ENCODE data around the gene KRT86.

The KRT86 gene

DNA sequence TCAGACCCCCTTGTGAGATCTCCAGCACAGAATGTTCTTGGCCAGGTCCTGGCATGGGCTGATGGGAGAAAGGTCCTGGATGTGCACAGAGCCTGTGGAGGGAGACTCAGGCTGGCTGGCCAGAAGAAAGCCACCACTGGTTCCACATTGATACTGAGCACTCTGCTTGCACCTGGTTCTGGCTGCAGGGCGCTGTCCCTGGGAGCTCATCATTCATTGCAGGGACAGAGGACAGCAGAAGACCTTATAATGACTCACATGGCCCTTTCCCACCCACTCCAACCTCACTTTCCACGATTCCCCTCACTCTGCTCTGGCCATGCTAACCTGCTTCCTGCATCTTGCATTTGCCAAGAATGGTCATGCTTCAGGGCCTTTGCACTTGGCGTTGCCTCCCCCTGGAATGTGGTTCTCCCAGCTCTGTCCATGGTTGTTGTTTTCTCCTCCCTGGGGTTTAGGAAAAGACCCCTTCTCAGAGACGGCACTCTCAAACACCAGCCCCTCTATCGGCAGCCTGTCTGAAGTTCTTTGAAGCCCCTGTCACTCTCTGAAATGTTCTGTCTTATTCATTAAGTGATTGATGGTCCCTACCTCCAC is 31.1 kb upstream of the KRT86 start:
- ATAC-seq (replicated peaks) (no peak), DNase-seq (no peak)
- Mint-ChIP-seq H3K9me3 (no peaks in the 10 kb centered on the region), H3K4me1 (ENCODE audit: low read depth in 2 of 2) (peaks cover 12% of the 10 kb centered on the region in 2 donors), H3K4me3 (no peak overlapping the region), H3K27ac (peak overlapping the region; percentile 62 to 91), H3K27me3 (peaks cover 6 to 77% of the 10 kb centered on the region in 2 donors), H3K36me3 (ENCODE audit: insufficient read depth) (no peaks in the 10 kb centered on the region)

DNA sequence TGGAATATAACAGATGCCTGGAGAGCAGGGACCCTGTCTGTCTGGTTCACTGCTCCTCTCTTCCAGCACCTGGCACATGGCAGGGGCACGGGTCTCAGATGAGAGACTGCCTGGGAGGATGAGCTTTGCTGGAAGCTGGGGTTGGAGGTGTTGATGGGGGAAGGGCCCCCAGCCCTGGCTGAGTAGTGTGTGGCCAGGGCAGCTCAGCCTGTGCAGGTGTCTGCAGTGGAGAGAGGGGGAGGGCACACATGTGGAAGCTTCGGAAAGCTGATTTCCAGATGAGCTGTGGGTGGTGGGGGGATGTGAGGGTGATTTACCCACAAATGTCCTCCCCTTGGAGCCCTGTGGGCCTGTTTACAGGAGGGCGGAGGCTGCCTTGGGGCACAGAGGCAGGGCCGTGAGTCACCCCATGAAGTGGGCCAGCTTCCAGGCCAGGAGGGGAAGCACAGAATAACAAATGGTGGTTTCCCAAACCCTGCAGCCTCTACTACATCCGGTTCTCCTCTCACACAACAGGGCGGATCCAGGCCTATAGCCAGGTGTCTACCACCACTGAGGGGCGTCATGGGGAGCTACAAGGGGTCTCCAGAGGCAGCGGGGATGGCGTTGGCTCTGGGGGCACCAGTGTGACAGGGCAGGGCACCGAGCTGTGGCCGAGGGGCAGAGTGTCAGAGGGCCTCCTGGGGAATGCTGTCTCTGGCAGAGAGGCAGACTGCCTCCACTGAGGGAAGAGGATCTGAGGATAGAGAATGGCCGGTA is 30.4 kb upstream of the KRT86 start:
- H3K27me3 Mint-ChIP-seq = peaks cover 9 to 78% of the 10 kb centered on the region in 2 donors
- peak; percentile 93 for ATAC-seq (replicated peaks)
- peak overlapping the region in 1 of 2 donors; percentile 18 for H3K4me3 Mint-ChIP-seq
- no peaks in the 10 kb centered on the region for H3K9me3 Mint-ChIP-seq
- H3K4me1 Mint-ChIP-seq (ENCODE audit: low read depth in 2 of 2) = peaks cover 12% of the 10 kb centered on the region in 2 donors
- H3K36me3 Mint-ChIP-seq (ENCODE audit: insufficient read depth) = no peaks in the 10 kb centered on the region
- peak; percentile 7 to 23 (median 15) for DNase-seq
- H3K27ac Mint-ChIP-seq = peak overlapping the region; percentile 62 to 91

DNA sequence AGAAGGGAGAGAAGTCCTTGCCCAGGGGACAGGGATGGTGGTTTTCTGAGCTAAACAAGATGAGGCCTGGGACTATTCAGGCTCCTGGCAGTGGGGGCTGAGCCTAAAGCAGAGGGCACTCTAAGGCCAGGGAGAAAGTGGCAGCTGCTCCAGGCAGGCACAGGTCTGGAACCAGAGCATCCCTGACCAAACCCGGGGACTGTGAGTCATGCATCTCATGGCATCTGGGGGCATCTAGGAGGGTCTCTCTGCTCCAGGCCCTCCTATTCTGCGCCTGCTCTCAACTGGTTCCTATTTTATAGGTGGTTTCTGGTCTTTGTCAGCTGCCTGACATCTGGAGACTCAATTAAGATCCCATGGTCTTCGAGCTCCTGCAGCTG is 29.8 kb upstream of the KRT86 start:
- H3K27ac Mint-ChIP-seq = peak overlapping the region; percentile 62 to 91
- peak overlapping the region in 1 of 2 donors; percentile 18 for H3K4me3 Mint-ChIP-seq
- H3K9me3 Mint-ChIP-seq = no peaks in the 10 kb centered on the region
- H3K27me3 Mint-ChIP-seq = peaks cover 15 to 78% of the 10 kb centered on the region in 2 donors
- no peaks in the 10 kb centered on the region for H3K36me3 Mint-ChIP-seq (ENCODE audit: insufficient read depth)
- H3K4me1 Mint-ChIP-seq (ENCODE audit: low read depth in 2 of 2) = peaks cover 12 to 14% of the 10 kb centered on the region in 2 donors
- DNase-seq (no peak), ATAC-seq (replicated peaks) (no peak)

DNA sequence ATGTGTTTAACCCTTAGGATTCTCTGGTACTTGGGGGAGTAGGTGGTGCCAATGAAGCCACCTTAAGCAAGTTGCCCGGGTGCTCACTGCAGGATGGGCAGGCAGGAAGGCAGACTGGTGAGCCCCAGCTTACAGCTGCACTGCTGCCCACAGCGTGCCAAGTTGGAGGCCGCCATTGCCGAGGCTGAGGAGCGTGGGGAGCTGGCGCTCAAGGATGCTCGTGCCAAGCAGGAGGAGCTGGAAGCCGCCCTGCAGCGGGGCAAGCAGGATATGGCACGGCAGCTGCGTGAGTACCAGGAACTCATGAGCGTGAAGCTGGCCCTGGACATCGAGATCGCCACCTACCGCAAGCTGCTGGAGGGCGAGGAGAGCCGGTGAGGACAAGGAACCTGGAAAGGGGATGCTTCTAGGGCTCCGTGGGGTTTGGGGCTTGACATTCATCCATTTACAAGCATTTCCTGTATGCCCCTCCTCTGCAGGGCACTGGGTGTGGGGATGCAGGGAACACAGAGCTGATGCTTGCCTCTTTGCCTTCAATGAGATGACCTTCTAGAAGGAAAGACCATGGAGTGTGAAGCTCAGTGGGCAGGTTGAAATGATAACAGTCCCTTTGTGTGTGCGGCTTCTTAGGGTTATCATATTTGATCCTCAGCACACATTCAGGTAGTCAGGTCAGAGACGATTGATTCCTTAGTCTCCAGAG is 29.0 kb upstream of the KRT86 start:
- no peaks in the 10 kb centered on the region for H3K9me3 Mint-ChIP-seq
- peak overlapping the region; percentile 17 to 62 for H3K27ac Mint-ChIP-seq

DNA sequence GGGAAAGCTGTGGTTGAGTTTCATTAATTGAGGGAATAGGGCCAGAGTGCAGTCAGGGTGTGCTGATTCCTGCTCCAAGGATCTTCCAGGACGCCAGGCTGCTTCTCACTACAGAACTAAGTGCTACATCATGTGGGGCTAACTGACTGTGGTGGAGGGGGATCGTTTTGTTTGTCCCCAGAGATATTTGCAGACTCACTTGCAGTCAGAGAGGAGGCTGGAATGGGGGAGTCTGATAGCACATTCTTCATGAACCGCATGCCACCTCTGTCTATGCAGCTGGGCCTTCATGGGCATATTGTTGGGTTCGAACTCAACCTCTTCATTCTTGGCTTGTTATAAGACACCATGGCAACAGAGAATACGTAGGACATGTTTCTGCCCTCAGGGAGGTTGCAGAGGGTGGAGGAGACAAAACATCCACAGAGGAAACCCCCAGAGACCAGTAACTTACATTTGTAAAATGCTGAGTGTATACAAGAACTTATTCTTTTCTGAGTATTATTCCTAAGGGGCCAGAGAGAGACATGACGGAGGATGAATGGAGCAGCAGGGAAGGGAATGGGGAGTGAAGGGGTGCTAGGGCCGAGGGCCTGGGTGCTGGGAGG is 28.4 kb upstream of the KRT86 start:
- Mint-ChIP-seq H3K9me3 (no peaks in the 10 kb centered on the region), H3K27ac (peak overlapping the region in 1 of 2 donors; percentile 17), H3K4me3 (no peak overlapping the region), H3K36me3 (ENCODE audit: insufficient read depth) (no peaks in the 10 kb centered on the region), H3K4me1 (ENCODE audit: low read depth in 2 of 2) (peaks cover 12 to 19% of the 10 kb centered on the region in 2 donors), H3K27me3 (peaks cover 20 to 88% of the 10 kb centered on the region in 2 donors)
- ATAC-seq (replicated peaks) (no peak), DNase-seq (no peak)

More for the DNA sequence above, 29.0 kb upstream of the KRT86 start:
- Mint-ChIP-seq H3K36me3 (ENCODE audit: insufficient read depth) (no peaks in the 10 kb centered on the region), H3K4me3 (no peak overlapping the region), H3K4me1 (ENCODE audit: low read depth in 2 of 2) (peaks cover 12 to 19% of the 10 kb centered on the region in 2 donors), H3K27me3 (peaks cover 20 to 83% of the 10 kb centered on the region in 2 donors)
- ATAC-seq (replicated peaks) (no peak), DNase-seq (no peak)

DNA sequence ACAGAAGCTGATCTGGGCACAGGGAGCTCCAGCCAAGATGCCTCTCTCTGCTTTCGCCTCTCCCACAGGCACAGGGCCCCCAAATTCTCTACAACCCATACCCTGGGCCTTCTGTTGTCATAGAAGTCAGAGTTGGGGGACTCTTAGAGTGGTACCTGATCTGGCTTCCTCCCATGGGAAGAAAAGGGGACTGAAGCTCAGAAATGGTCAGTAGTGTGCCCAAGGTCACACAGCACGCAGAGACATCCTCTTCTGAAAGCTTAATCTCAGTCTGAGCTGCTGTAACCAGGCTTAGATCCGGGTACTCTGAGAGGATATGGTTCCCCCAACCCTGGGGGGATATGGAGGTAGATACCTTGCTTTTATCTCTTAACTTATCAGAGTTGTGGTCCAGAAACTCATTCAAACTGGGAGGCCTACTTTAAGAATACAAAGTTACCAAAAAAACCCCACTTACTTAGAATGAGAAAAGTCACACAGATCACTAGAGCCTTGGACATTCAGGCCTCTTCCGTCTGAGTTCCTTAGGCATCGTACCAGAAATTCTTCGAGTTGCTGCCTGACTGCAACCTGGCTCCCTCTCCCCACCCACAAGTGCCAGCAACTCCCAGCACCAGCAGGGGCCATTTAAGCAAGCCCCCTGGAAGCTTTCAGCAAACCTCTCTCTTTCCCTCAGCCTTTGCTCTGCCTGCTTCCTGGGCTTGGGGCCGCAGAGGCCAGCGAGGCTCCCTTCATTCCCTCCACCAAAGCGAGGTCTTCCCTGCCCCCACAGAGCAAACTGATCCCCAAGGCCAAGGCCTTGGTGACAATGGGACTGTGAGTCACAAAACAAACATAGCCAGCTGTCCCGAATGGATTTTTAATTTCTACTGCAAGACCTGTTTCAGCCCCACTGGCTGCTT is 27.5 kb upstream of the KRT86 start:
- H3K27ac Mint-ChIP-seq = peak overlapping the region; percentile 17 to 66
- peaks cover 20 to 79% of the 10 kb centered on the region in 2 donors for H3K27me3 Mint-ChIP-seq

DNA sequence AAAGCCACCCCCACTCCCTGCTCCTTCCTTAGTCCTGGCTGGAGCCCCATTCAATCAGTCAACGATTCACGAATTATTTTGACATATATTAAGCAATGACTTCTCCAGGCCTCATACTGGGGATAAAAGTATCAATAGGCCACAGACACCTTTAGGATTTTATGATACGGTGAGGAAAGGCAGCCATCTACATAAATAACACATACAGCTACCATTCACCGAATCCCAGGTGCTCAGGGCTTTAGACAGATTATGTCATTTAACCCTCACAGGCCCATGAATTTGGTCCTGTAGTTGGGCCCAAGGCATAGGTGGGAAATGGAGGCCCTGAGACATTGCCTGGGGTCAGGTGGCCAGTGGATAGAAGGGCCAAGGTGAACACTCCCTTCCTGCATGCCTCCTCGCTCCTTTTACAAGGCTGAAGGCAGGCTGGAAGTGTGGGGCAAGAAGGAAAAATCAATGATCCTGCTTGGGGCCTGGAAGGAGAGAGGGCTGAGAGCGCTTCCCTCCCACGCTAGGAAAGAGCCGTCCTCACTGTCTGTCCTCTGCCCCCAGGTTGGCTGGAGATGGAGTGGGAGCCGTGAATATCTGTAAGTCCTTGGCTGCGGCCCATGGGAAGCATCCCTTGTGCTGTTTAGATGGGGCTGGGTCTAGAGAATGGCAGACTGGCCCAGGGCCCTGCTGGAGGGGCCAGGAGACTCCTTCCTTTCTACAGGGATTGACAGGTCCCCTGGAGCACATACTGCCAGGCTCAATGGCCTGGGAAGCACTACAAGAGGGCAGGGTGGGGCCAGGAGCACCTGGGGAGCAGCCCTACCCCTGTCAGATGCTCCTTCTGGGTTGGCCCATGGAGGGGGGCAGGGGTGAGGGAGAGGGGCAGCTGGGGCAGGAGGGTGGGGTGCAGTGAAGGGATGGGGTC is 26.6 kb upstream of the KRT86 start:
- Mint-ChIP-seq H3K4me1 (ENCODE audit: low read depth in 2 of 2) (peaks cover 15 to 19% of the 10 kb centered on the region in 2 donors), H3K36me3 (ENCODE audit: insufficient read depth) (no peaks in the 10 kb centered on the region), H3K27ac (peak overlapping the region in 1 of 2 donors; percentile 66), H3K27me3 (peaks cover 20 to 78% of the 10 kb centered on the region in 2 donors), H3K9me3 (no peaks in the 10 kb centered on the region), H3K4me3 (no peak overlapping the region)
- ATAC-seq (replicated peaks) (no peak), DNase-seq (no peak)

More for the DNA sequence above, 27.5 kb upstream of the KRT86 start:
- Mint-ChIP-seq H3K9me3 (no peaks in the 10 kb centered on the region), H3K4me3 (no peak overlapping the region), H3K4me1 (ENCODE audit: low read depth in 2 of 2) (peaks cover 15 to 19% of the 10 kb centered on the region in 2 donors), H3K36me3 (ENCODE audit: insufficient read depth) (no peaks in the 10 kb centered on the region)
- ATAC-seq (replicated peaks) (no peak), DNase-seq (no peak)

DNA sequence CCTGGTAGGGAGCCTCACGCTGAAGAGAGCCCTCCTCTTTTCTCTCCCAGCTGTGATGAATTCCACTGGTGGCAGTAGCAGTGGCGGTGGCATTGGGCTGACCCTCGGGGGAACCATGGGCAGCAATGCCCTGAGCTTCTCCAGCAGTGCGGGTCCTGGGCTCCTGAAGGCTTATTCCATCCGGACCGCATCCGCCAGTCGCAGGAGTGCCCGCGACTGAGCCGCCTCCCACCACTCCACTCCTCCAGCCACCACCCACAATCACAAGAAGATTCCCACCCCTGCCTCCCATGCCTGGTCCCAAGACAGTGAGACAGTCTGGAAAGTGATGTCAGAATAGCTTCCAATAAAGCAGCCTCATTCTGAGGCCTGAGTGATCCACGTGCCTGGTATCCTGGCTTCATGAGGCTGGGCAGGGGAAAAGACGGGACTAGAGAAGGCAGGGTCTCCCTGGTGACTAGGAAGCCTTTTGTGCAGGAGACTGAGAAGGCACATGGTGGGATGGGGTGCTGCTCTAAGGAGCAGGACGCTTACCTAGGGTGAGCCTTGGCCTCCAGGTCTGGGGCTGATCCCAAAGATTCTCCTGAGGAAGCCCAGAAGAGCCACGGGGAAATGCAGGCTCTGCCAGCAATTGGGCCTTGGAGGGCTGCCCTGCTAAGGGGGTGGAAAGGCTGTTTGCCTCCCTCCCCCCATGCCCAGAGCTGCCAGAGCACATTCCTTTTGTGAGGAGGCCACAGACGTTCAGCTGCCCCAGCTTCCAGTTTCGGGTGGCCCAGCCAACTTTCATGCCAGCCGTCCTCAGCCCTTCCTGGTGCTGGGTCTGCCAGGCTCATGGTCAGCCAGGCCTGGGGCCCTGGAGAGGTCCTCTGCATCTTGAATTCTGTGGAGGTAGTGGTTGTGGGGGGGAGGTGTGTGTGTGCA is 25.6 kb upstream of the KRT86 start:
- Mint-ChIP-seq H3K4me1 (ENCODE audit: low read depth in 2 of 2) (peaks cover 10 to 15% of the 10 kb centered on the region in 2 donors), H3K4me3 (no peak overlapping the region), H3K27ac (no peak overlapping the region), H3K9me3 (no peaks in the 10 kb centered on the region), H3K36me3 (ENCODE audit: insufficient read depth) (no peaks in the 10 kb centered on the region), H3K27me3 (peaks cover 20 to 81% of the 10 kb centered on the region in 2 donors)
- ATAC-seq (replicated peaks) (no peak), DNase-seq (no peak)

DNA sequence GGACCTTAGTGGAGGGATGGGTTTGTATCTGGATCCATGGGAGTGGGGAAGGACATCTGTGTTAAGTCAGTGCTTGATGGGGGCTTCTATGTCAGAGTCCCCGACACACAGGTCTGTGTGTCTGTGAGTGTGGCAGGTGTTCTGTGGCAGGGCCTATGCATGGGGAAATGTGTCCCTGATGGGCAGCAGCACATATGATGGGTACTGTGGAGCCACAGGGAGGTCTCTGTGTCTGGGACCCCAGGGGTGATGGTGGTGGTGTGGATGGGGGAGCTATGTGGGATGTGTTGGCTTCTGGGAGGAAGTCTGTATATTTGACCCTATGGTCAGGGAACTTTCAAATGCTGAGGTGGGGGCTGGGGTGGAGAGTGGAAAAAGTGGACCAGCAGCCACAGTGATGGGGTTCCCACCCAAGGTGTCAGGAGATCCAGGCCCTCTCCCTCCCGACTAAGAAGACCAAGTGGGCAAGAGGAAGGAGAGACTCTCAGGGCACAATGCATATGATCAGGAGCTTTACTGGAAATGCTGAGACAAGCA is 24.9 kb upstream of the KRT86 start:
- no peak for DNase-seq
- no peaks in the 10 kb centered on the region for H3K9me3 Mint-ChIP-seq
- H3K27ac Mint-ChIP-seq = no peak overlapping the region
- H3K4me3 Mint-ChIP-seq = no peak overlapping the region
- H3K4me1 Mint-ChIP-seq (ENCODE audit: low read depth in 2 of 2) = peaks cover 3 to 8% of the 10 kb centered on the region in 2 donors
- peaks cover 21 to 78% of the 10 kb centered on the region in 2 donors for H3K27me3 Mint-ChIP-seq
- no peaks in the 10 kb centered on the region for H3K36me3 Mint-ChIP-seq (ENCODE audit: insufficient read depth)
- ATAC-seq (replicated peaks) = no peak

DNA sequence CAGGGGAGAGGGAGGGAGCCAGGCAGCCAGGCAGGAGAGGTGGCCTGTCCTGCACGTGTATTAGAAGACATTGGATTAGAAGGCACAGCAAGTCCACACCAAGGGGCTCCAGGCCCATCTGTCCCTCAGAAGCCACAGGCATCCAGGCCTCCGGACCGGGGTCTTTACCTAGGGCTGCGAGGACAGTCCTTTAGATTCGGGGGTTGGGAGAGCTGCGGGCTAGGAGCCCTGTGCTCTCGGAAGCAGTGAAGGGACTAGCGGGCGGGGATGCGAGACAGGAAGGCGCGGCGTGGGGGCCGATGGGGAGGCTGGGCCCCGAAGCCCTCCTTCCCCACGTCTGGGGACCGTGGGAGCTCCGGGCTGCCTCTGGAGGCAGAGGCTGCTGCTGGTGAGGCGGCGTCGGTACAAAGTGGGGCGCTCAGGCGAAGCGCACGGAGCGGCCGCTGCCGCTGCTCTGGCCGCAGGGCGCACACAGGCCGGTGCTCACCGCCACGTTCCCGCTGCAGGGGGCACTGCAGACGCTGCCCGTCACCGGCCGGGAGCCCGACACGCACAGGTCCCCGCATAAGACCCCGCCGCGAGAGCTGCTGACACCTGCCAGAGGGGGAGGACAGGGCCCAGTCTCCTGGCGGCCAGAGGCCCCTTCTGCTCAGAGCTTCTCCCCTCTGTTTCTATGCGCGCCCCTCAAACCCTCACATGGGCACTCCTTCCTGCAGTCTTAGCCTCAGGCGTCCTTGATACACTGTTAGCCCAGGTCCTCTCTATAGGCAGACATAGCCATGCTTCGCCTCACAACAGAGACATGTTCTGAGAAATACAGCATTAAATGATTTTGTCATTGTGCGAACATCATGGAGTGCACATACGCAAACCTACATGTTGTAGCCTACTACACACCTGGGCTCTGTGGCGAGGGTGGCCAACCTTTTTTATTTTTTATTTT is 24.1 kb upstream of the KRT86 start:
- Mint-ChIP-seq H3K36me3 (ENCODE audit: insufficient read depth) (no peaks in the 10 kb centered on the region), H3K4me1 (ENCODE audit: low read depth in 2 of 2) (peaks cover 3 to 8% of the 10 kb centered on the region in 2 donors), H3K9me3 (no peaks in the 10 kb centered on the region), H3K27ac (no peak overlapping the region), H3K27me3 (peaks cover 26 to 79% of the 10 kb centered on the region in 2 donors), H3K4me3 (no peak overlapping the region)
- no peak for DNase-seq
- no peak for ATAC-seq (replicated peaks)
